A673 (cell line): ENCODE data around the gene PTK7.

Experiments used
- CTCF ChIP-seq: fragments of 300-800, 200-600 bp; sonication (generic); conservative IDR thresholded peaks from 2 replicates; pipeline ENCODE4 v1.5.1; 2017; ENCODE audit warnings: low read depth, mild to moderate bottlenecking, antibody characterized with exemption, low read length, moderate library complexity, mixed read lengths
- EZH2 ChIP-seq: fragments of 200-600 bp; sonication (generic); IDR thresholded peaks from 2 replicates; pipeline ENCODE4 v1.6.1; 2017; ENCODE audit warnings: borderline replicate concordance, low read depth, mild to moderate bottlenecking, mixed read lengths, antibody characterized with exemption, low read length; ENCODE audit not compliant: poor library complexity, severe bottlenecking

- TF ChIP-seq CTCF: no peak
- TF ChIP-seq EZH2: no peak
These were observed 48.4 kb downstream of the PTK7 start for GRCh38 chr6:43124481-43124880.
